ENCODE results near the gene TTLL4.

TTLL4 gene

GRCh38 chr2:218709908-218710307, 727 bp upstream of the TTLL4 start:
- no peak for DNase-seq (ENCODE audit: low spot score)
- CTCF ChIA-PET, result interaction anchor here (0.5 to 1.5 kb wide), 10 partner anchors 11 to 397 kb away, joined by 3 to 6 read pairs (median 4); partner anchors contain the start of genes BCS1L and ZNF142
- POLR2A ChIA-PET (ENCODE audit: low non-redundant PET), result interaction anchor here (0.5 to 1.5 kb wide), 2 partner anchors 27 to 50 kb away, joined by 3 read pairs; no protein-coding TSS in a partner anchor
- H3K27ac ChIP-seq, result no peak overlapping the region
- no peak for TF ChIP-seq CTCF (conservative IDR thresholded peaks at IDR 0.05; ENCODE audit: low read depth)

- H3K27ac ChIP-seq, result peak overlapping the region; percentile 85
- TF ChIP-seq CTCF (conservative IDR thresholded peaks at IDR 0.05; ENCODE audit: low read depth), result no peak
- no peak for DNase-seq (ENCODE audit: low spot score)
- ChIA-PET CTCF (interaction anchor here (0.5 to 1.5 kb wide), 9 partner anchors 11 to 324 kb away, joined by 3 to 6 read pairs (median 4); partner anchors contain the start of genes BCS1L and ZNF142), POLR2A (ENCODE audit: low non-redundant PET) (interaction anchor here (0.5 to 1.5 kb wide), 2 partner anchors 26 to 50 kb away, joined by 3 read pairs; no protein-coding TSS in a partner anchor)
Measured at GRCh38 chr2:218710334-218710686, 325 bp upstream of the TTLL4 start.

- ChIA-PET CTCF (interaction anchor here (0.6 to 1.1 kb wide), 8 partner anchors 16 to 269 kb away, joined by 3 to 7 read pairs (median 4); no protein-coding TSS in a partner anchor), POLR2A (ENCODE audit: low non-redundant PET) (no interaction called here)
- no peak for TF ChIP-seq CTCF (conservative IDR thresholded peaks at IDR 0.05; ENCODE audit: low read depth)
- H3K27ac ChIP-seq, result peak overlapping the region; percentile 85
- no peak for DNase-seq (ENCODE audit: low spot score)
Measured at GRCh38 chr2:218711550-218711929, 905 bp downstream of the TTLL4 start.

- ChIA-PET POLR2A (ENCODE audit: low non-redundant PET) (no interaction called here), CTCF (interaction anchor here (0.9 to 1.1 kb wide), 2 partner anchors 68 to 134 kb away, joined by 5 read pairs; partner anchors contain the start of gene CYP27A1)
- TF ChIP-seq CTCF (conservative IDR thresholded peaks at IDR 0.05; ENCODE audit: low read depth), result no peak
- H3K27ac ChIP-seq, result no peak overlapping the region
- no peak for DNase-seq (ENCODE audit: low spot score)
Measured at GRCh38 chr2:218713922-218714321, 3.3 kb downstream of the TTLL4 start.

DNA sequence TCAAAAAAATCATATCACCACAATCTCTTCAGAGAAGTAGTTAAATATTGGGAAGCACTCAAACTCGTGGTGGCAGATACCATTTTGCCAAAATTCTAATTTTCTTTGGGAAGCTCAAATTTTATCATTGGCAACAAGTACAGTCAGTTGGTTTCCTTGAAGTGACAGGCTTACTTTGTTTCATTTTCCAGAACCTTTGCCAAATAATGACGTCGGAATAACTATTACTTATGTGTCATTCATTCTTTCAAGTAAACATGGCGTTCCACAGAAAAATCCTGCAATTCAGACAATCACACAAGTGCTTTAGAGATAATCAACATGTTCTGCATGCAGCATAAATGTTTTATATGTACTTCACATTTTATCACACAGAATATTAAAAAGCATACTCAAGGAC, 5.4 kb downstream of the TTLL4 start:
- no peak for DNase-seq (ENCODE audit: low spot score)
- no peak overlapping the region; the same call in 1 of the 2 replicates for H3K27ac ChIP-seq
- no peak for TF ChIP-seq CTCF (conservative IDR thresholded peaks at IDR 0.05; ENCODE audit: low read depth)
- ChIA-PET CTCF (interaction anchor here (0.7 kb wide), 1 partner anchor 9 kb away, joined by 4 read pairs; no protein-coding TSS in a partner anchor), POLR2A (ENCODE audit: low non-redundant PET) (no interaction called here)

- peak; percentile 69 for DNase-seq (ENCODE audit: low spot score)
- CTCF ChIA-PET, result interaction anchor here (0.6 to 0.8 kb wide), 2 partner anchors 58 to 130 kb away, joined by 3 to 6 read pairs; partner anchors contain the start of genes BCS1L and ZNF142
- TF ChIP-seq CTCF (conservative IDR thresholded peaks at IDR 0.05; ENCODE audit: low read depth), result no peak
- POLR2A ChIA-PET (ENCODE audit: low non-redundant PET), result no interaction called here
- peak overlapping the region; percentile 55; the same call in 1 of the 2 replicates for H3K27ac ChIP-seq
Measured at GRCh38 chr2:218717262-218717661, 6.6 kb downstream of the TTLL4 start.
